GM12878 (cell line): ENCODE data around the gene APOLD1. TPM values are rescaled to one million over a fixed set of nuclear protein-coding genes. Genes with fewer than 3 reads are reported as not detected.
A peak's percentile ranks its signal among the peaks of the same experiment; 100 is the strongest.

Experiments
- BACH1 ChIP-seq: fragments of 450-650 bp; IDR thresholded peaks from 2 replicates; pipeline ENCODE4 v1.6.1; 2017; ENCODE audit warnings: mild to moderate bottlenecking, borderline replicate concordance
- BHLHE40 ChIP-seq, 2 experiments: fragments of 450-650 bp in 1 of 2; IDR thresholded peaks; 2 replicates each; pipeline ENCODE4 v1.6.1; 2011 to 2017; ENCODE audit warnings: low read depth in 2 of 2, borderline replicate concordance in 1 of 2, improper control_type of control experiment in 1 of 2, low read length in 1 of 2, mild to moderate bottlenecking in 1 of 2
- CBX3 ChIP-seq: fragments of 200-600 bp; sonication (generic); IDR thresholded peaks from 2 replicates; pipeline ENCODE4 v1.6.1; 2016; ENCODE audit warnings: low read depth, borderline replicate concordance
- CHD4 ChIP-seq: fragments of 200-600 bp; sonication (generic); IDR thresholded peaks from 2 replicates; pipeline ENCODE4 v1.6.1; 2016; ENCODE audit warnings: mild to moderate bottlenecking
- HCFC1 ChIP-seq: fragments of 150-350 bp; IDR thresholded peaks from 2 replicates; pipeline ENCODE4 v1.6.1; 2014; ENCODE audit warnings: low read length
- IKZF2 ChIP-seq, 2 experiments: fragments of 450-650 bp; IDR thresholded peaks; 2 replicates each; pipeline ENCODE4 v1.6.1; 2017; ENCODE audit warnings: mild to moderate bottlenecking in 2 of 2, moderate library complexity in 2 of 2
- JUNB ChIP-seq: IDR thresholded peaks from 2 replicates; pipeline ENCODE4 v1.6.1; 2016; ENCODE audit warnings: antibody characterized with exemption, mild to moderate bottlenecking
- KAT2A ChIP-seq: conservative IDR thresholded peaks from 2 replicates; pipeline ENCODE4 v1.6.1; 2011; ENCODE audit warnings: low read depth, low read length; ENCODE audit not compliant: control insufficient read depth
- MEF2A ChIP-seq: IDR thresholded peaks from 2 replicates; pipeline ENCODE4 v1.6.1; 2011; ENCODE audit warnings: low read depth, mild to moderate bottlenecking, low read length, moderate library complexity; ENCODE audit not compliant: insufficient read depth
- MTA3 ChIP-seq: IDR thresholded peaks from 2 replicates; pipeline ENCODE4 v1.6.1; 2012; ENCODE audit warnings: low read length, inconsistent platforms, borderline replicate concordance
- MXI1 ChIP-seq: fragments of 150-350 bp; IDR thresholded peaks from 2 replicates; pipeline ENCODE4 v1.6.1; 2011; ENCODE audit warnings: low read depth, mild to moderate bottlenecking, inconsistent platforms, low read length, improper control_type of control experiment
- PML ChIP-seq: IDR thresholded peaks from 2 replicates; pipeline ENCODE4 v1.6.1; 2012; ENCODE audit warnings: low read length, inconsistent platforms
- POLR2A ChIP-seq: IDR thresholded peaks from 2 replicates; pipeline ENCODE4 v1.6.1; 2011; ENCODE audit warnings: low read depth, mild to moderate bottlenecking, low read length
- RB1 ChIP-seq: fragments of 450-650 bp; formaldehyde crosslinking; IDR thresholded peaks from 2 replicates; pipeline ENCODE4 v1.6.1; 2017; ENCODE audit warnings: mild to moderate bottlenecking, borderline replicate concordance
- RBBP5 ChIP-seq: fragments of 200-600 bp; sonication (generic); conservative IDR thresholded peaks from 2 replicates; pipeline ENCODE4 v1.6.1; 2016
- SIN3A ChIP-seq: IDR thresholded peaks from 2 replicates; pipeline ENCODE4 v1.6.1; 2012; ENCODE audit warnings: low read depth, low read length, improper control_type of control experiment
- SRF ChIP-seq, 2 experiments: IDR thresholded peaks; 2 replicates each; pipeline ENCODE4 v1.6.1; 2011; ENCODE audit warnings: low read depth in 2 of 2, low read length in 2 of 2, mild to moderate bottlenecking in 1 of 2, moderate library complexity in 1 of 2
- STAT1 ChIP-seq: fragments of 450-650 bp; conservative IDR thresholded peaks from 2 replicates; pipeline ENCODE4 v1.6.1; 2014; ENCODE audit warnings: antibody characterized with exemption, mild to moderate bottlenecking
- TCF12 ChIP-seq: IDR thresholded peaks from 2 replicates; pipeline ENCODE4 v1.6.1; 2011; ENCODE audit warnings: low read depth, mild to moderate bottlenecking, low read length
- polyA plus RNA-seq, 11 experiments: library from polyadenylated mRNA; depleted of rRNA in 4 of 11; unstranded in 6 of 11; stranded (reverse) in 5 of 11; fragments of >200 nt; fragmentation: Nextera tagmentation in 4 of 11; fragmentation: Illumina TruSeq in 1 of 11; extraction: Ambion mirVana in 4 of 11; extraction: Trizol in 1 of 11; gene quantifications; 1 replicate in 1 of 11; 2 replicates in 10 of 11; pipeline versions ENCODE4 v1.2.1 to v1.2.3, GENCODE V29; 2011 to 2016; ENCODE audit warnings: inconsistent platforms in 2 of 11, missing spikeins in 2 of 11, low read depth in 1 of 11
- total RNA-seq, 4 experiments: library from RNA; depleted of rRNA in 3 of 4; stranded (reverse); fragments of >200 nt in 3 of 4; fragmentation: Illumina TruSeq in 1 of 4; extraction: Trizol in 1 of 4; gene quantifications; 2 replicates each; pipeline versions ENCODE4 v1.2.1 to v1.2.3, GENCODE V29; 2013 to 2021
- TF ChIP-seq, protein P1 (sequence below): fragments of 450-650 bp; formaldehyde crosslinking; IDR thresholded peaks from 2 replicates; pipeline ENCODE4 v1.4.0; 2020; ENCODE audit warnings: mild to moderate bottlenecking, moderate library complexity
- TF ChIP-seq, protein P2 (sequence below): IDR thresholded peaks from 2 replicates; pipeline ENCODE4 v1.6.1; 2012; ENCODE audit warnings: low read depth, low read length, improper control_type of control experiment
- TF ChIP-seq, protein P3 (sequence below): fragments of 450-650 bp; IDR thresholded peaks from 2 replicates; pipeline ENCODE4 v1.6.1; 2016; ENCODE audit warnings: mild to moderate bottlenecking
- TF ChIP-seq, protein P4 (sequence below): fragments of 450-650 bp; IDR thresholded peaks from 2 replicates; pipeline ENCODE4 v1.6.1; 2018; ENCODE audit warnings: borderline replicate concordance, mild to moderate bottlenecking; ENCODE audit not compliant: partially characterized antibody

The APOLD1 gene
- total and polyA plus RNA-seq, 10 of the 15 experiments (the other 5 are each of a cell fraction or from before 2014, with no cell fraction given): 1.1 to 8.9 (median 4.2) TPM

DNA sequence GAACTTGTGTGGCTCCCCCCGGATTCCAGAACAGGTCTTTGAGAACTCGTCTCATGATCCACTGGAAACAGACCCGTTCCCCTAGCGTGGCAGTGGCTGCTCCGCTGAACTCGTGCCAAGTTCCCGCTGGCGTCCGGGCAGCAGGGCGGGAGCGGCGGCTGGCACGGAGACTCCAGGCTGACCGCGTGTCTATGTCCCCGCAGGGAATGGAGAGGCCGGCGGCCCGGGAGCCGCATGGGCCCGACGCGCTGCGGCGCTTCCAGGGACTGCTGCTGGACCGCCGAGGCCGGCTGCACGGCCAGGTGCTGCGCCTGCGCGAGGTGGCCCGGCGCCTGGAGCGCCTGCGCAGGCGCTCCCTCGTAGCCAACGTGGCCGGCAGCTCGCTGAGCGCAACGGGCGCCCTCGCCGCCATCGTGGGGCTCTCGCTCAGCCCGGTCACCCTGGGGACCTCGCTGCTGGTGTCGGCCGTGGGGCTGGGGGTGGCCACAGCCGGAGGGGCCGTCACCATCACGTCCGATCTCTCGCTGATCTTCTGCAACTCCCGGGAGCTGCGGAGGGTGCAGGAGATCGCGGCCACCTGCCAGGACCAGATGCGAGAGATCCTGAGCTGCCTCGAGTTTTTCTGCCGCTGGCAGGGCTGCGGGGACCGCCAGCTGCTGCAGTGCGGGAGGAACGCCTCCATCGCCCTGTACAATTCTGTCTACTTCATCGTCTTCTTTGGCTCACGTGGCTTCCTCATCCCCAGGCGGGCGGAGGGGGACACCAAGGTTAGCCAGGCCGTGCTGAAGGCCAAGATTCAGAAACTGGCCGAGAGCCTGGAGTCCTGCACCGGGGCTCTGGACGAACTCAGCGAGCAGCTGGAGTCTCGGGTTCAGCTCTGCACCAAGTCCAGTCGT, 1.5 kb downstream of the APOLD1 start (continued):
- TF ChIP-seq RB1 (0 out of 2 replicates have a peak, but pooled peaks have one; percentile 76), MTA3 (no peak), KAT2A (no peak), CHD4 (no peak), RBBP5 (no peak), SIN3A (peak; percentile 73; the same call in 1 of the 2 replicates), BHLHE40 (IDR thresholded peaks at IDR 0.05; ENCODE audit: borderline replicate concordance in 1 of 2, low read depth in 2 of 2, low read length in 1 of 2) (peak in 1 of 2 experiments; percentile 67; a peak in 2 of 4 replicates), MEF2A (no peak), MXI1 (peak; percentile 73), SRF (IDR thresholded peaks at IDR 0.05; ENCODE audit: low read depth in 2 of 2, low read length in 2 of 2) (no peak), BACH1 (0 out of 2 replicates have a peak, but pooled peaks have one; percentile 55), JUNB (no peak), POLR2A (peak; percentile 96), IKZF2 (IDR thresholded peaks at IDR 0.05) (peak in 1 of 2 experiments; percentile 36; a peak in 1 of 4 replicates), STAT1 (peak; percentile 75; the same call in 1 of the 2 replicates), CBX3 (no peak), PML (no peak), TCF12 (no peak), HCFC1 (0 out of 2 replicates have a peak, but pooled peaks have one; percentile 22)
- TF ChIP-seq, protein P1, sequence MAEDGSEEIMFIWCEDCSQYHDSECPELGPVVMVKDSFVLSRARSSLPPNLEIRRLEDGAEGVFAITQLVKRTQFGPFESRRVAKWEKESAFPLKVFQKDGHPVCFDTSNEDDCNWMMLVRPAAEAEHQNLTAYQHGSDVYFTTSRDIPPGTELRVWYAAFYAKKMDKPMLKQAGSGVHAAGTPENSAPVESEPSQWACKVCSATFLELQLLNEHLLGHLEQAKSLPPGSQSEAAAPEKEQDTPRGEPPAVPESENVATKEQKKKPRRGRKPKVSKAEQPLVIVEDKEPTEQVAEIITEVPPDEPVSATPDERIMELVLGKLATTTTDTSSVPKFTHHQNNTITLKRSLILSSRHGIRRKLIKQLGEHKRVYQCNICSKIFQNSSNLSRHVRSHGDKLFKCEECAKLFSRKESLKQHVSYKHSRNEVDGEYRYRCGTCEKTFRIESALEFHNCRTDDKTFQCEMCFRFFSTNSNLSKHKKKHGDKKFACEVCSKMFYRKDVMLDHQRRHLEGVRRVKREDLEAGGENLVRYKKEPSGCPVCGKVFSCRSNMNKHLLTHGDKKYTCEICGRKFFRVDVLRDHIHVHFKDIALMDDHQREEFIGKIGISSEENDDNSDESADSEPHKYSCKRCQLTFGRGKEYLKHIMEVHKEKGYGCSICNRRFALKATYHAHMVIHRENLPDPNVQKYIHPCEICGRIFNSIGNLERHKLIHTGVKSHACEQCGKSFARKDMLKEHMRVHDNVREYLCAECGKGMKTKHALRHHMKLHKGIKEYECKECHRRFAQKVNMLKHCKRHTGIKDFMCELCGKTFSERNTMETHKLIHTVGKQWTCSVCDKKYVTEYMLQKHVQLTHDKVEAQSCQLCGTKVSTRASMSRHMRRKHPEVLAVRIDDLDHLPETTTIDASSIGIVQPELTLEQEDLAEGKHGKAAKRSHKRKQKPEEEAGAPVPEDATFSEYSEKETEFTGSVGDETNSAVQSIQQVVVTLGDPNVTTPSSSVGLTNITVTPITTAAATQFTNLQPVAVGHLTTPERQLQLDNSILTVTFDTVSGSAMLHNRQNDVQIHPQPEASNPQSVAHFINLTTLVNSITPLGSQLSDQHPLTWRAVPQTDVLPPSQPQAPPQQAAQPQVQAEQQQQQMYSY (CRISPR knock-in tag): no peak
- TF ChIP-seq, protein P2, sequence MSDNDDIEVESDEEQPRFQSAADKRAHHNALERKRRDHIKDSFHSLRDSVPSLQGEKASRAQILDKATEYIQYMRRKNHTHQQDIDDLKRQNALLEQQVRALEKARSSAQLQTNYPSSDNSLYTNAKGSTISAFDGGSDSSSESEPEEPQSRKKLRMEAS: peak; percentile 80; the same call in 1 of the 2 replicates
- TF ChIP-seq, protein P3, sequence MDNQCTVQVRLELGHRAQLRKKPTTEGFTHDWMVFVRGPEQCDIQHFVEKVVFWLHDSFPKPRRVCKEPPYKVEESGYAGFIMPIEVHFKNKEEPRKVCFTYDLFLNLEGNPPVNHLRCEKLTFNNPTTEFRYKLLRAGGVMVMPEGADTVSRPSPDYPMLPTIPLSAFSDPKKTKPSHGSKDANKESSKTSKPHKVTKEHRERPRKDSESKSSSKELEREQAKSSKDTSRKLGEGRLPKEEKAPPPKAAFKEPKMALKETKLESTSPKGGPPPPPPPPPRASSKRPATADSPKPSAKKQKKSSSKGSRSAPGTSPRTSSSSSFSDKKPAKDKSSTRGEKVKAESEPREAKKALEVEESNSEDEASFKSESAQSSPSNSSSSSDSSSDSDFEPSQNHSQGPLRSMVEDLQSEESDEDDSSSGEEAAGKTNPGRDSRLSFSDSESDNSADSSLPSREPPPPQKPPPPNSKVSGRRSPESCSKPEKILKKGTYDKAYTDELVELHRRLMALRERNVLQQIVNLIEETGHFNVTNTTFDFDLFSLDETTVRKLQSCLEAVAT: peak; percentile 39; the same call in 1 of the 2 replicates
- TF ChIP-seq, protein P4, sequence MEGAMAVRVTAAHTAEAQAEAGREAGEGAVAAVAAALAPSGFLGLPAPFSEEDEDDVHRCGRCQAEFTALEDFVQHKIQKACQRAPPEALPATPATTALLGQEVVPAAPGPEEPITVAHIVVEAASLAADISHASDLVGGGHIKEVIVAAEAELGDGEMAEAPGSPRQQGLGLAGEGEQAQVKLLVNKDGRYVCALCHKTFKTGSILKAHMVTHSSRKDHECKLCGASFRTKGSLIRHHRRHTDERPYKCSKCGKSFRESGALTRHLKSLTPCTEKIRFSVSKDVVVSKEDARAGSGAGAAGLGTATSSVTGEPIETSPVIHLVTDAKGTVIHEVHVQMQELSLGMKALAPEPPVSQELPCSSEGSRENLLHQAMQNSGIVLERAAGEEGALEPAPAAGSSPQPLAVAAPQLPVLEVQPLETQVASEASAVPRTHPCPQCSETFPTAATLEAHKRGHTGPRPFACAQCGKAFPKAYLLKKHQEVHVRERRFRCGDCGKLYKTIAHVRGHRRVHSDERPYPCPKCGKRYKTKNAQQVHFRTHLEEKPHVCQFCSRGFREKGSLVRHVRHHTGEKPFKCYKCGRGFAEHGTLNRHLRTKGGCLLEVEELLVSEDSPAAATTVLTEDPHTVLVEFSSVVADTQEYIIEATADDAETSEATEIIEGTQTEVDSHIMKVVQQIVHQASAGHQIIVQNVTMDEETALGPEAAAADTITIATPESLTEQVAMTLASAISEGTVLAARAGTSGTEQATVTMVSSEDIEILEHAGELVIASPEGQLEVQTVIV: no peak
